HEK293 (cell line): Measurements from ENCODE around the gene PPP1R14C.

Experiments used
- BCL11B ChIP-seq: fragments of 450-650 bp; formaldehyde crosslinking; IDR thresholded peaks from 2 replicates; pipeline ENCODE4 v1.5.1; 2016; ENCODE audit warnings: low read depth, missing biosample characterization, missing genetic modification characterization
- FEZF1 ChIP-seq: fragments of 450-650 bp; formaldehyde crosslinking; IDR thresholded peaks from 2 replicates; pipeline ENCODE4 v1.5.1; 2016; ENCODE audit warnings: missing biosample characterization, missing genetic modification characterization
- GLI4 ChIP-seq: fragments of 450-650 bp; formaldehyde crosslinking; IDR thresholded peaks from 2 replicates; pipeline ENCODE4 v1.5.1; 2016; ENCODE audit warnings: missing biosample characterization, missing genetic modification characterization
- GLIS1 ChIP-seq: fragments of 450-650 bp; formaldehyde crosslinking; IDR thresholded peaks from 2 replicates; pipeline ENCODE4 v1.5.1; 2016; ENCODE audit warnings: missing biosample characterization, missing genetic modification characterization
- HOXD13 ChIP-seq: sonication (generic); formaldehyde crosslinking; IDR thresholded peaks from 2 replicates; pipeline ENCODE4 v1.8.0; 2022; ENCODE audit warnings: missing genetic modification reagents, borderline replicate concordance
- PBX3 ChIP-seq: sonication (generic); formaldehyde crosslinking; IDR thresholded peaks from 2 replicates; pipeline ENCODE4 v1.8.1; 2022; ENCODE audit warnings: mild to moderate bottlenecking, moderate library complexity, missing genetic modification reagents
- PRDM1 ChIP-seq: fragments of 450-650 bp; formaldehyde crosslinking; IDR thresholded peaks from 2 replicates; pipeline ENCODE4; 2016; ENCODE audit warnings: missing biosample characterization, missing genetic modification characterization
- SP3 ChIP-seq: fragments of 450-650 bp; formaldehyde crosslinking; IDR thresholded peaks from 2 replicates; pipeline ENCODE4 v1.5.1; 2016; ENCODE audit warnings: missing biosample characterization, missing genetic modification characterization
- SP7 ChIP-seq: fragments of 450-650 bp; formaldehyde crosslinking; IDR thresholded peaks from 2 replicates; pipeline ENCODE4 v1.5.1; 2016; ENCODE audit warnings: missing biosample characterization, missing genetic modification characterization
- YY1 ChIP-seq: fragments of 450-650 bp; formaldehyde crosslinking; IDR thresholded peaks from 2 replicates; pipeline ENCODE4 v1.5.1; 2018; ENCODE audit warnings: missing biosample characterization, missing genetic modification characterization
- YY2 ChIP-seq: fragments of 450-650 bp; formaldehyde crosslinking; IDR thresholded peaks from 2 replicates; pipeline ENCODE4 v1.5.1; 2016; ENCODE audit warnings: missing biosample characterization, missing genetic modification characterization
- ZBTB20 ChIP-seq: fragments of 450-650 bp; formaldehyde crosslinking; IDR thresholded peaks from 2 replicates; pipeline ENCODE4 v1.5.1; 2016; ENCODE audit warnings: missing biosample characterization, missing genetic modification characterization
- ZNF155 ChIP-seq: fragments of 450-650 bp; formaldehyde crosslinking; IDR thresholded peaks from 2 replicates; pipeline ENCODE4 v1.5.1; 2016; ENCODE audit warnings: missing biosample characterization, missing genetic modification characterization
- ZNF157 ChIP-seq: fragments of 450-650 bp; formaldehyde crosslinking; IDR thresholded peaks from 2 replicates; pipeline ENCODE4 v1.5.1; 2016; ENCODE audit warnings: missing biosample characterization, missing genetic modification characterization
- ZNF174 ChIP-seq: fragments of 450-650 bp; formaldehyde crosslinking; IDR thresholded peaks from 2 replicates; pipeline ENCODE4 v1.5.0; 2017; ENCODE audit warnings: missing biosample characterization, mild to moderate bottlenecking, missing genetic modification characterization
- ZNF19 ChIP-seq: fragments of 450-650 bp; formaldehyde crosslinking; IDR thresholded peaks from 2 replicates; pipeline ENCODE4; 2016; ENCODE audit warnings: missing biosample characterization, missing genetic modification characterization, low read depth
- ZNF2 ChIP-seq: fragments of 450-650 bp; formaldehyde crosslinking; IDR thresholded peaks from 2 replicates; pipeline ENCODE4 v1.5.1; 2016; ENCODE audit warnings: missing biosample characterization, missing genetic modification characterization
- ZNF266 ChIP-seq: fragments of 450-650 bp; formaldehyde crosslinking; IDR thresholded peaks from 2 replicates; pipeline ENCODE4 v1.5.1; 2016; ENCODE audit warnings: missing biosample characterization, missing genetic modification characterization, low read depth
- ZNF341 ChIP-seq: fragments of 450-650 bp; formaldehyde crosslinking; IDR thresholded peaks from 2 replicates; pipeline ENCODE4; 2016; ENCODE audit warnings: low read depth, missing biosample characterization, missing genetic modification characterization
- ZNF354C ChIP-seq: fragments of 450-650 bp; formaldehyde crosslinking; IDR thresholded peaks from 2 replicates; pipeline ENCODE4 v1.5.1; 2016; ENCODE audit warnings: missing biosample characterization, missing genetic modification characterization, low read depth, borderline replicate concordance
- ZNF426 ChIP-seq: fragments of 450-650 bp; formaldehyde crosslinking; IDR thresholded peaks from 2 replicates; pipeline ENCODE4 v1.5.1; 2017; ENCODE audit warnings: missing biosample characterization, missing genetic modification characterization, mild to moderate bottlenecking, inconsistent platforms, moderate library complexity
- ZNF521 ChIP-seq: fragments of 450-650 bp; formaldehyde crosslinking; IDR thresholded peaks from 2 replicates; pipeline ENCODE4 v1.5.1; 2017; ENCODE audit warnings: missing biosample characterization, mild to moderate bottlenecking, missing genetic modification characterization
- ZNF548 ChIP-seq: fragments of 450-650 bp; formaldehyde crosslinking; IDR thresholded peaks from 2 replicates; pipeline ENCODE4 v1.5.1; 2016; ENCODE audit warnings: missing biosample characterization, missing genetic modification characterization
- ZNF571 ChIP-seq: fragments of 450-650 bp; formaldehyde crosslinking; IDR thresholded peaks from 2 replicates; pipeline ENCODE4 v1.5.0; 2017; ENCODE audit warnings: missing biosample characterization, missing genetic modification characterization
- ZNF747 ChIP-seq: fragments of 450-650 bp; formaldehyde crosslinking; IDR thresholded peaks from 2 replicates; pipeline ENCODE4 v1.5.1; 2016; ENCODE audit warnings: missing biosample characterization, missing genetic modification characterization
- ZNF777 ChIP-seq: fragments of 450-650 bp; formaldehyde crosslinking; IDR thresholded peaks from 2 replicates; pipeline ENCODE4 v1.5.1; 2017; ENCODE audit warnings: missing biosample characterization, missing genetic modification characterization, borderline replicate concordance
- ZNF791 ChIP-seq: fragments of 450-650 bp; formaldehyde crosslinking; IDR thresholded peaks from 2 replicates; pipeline ENCODE4 v1.5.1; 2016; ENCODE audit warnings: missing biosample characterization, missing genetic modification characterization
- ZSCAN16 ChIP-seq: fragments of 450-650 bp; formaldehyde crosslinking; IDR thresholded peaks from 2 replicates; pipeline ENCODE4 v1.5.1; 2016; ENCODE audit warnings: missing biosample characterization, missing genetic modification characterization
- TF ChIP-seq, protein P1 (sequence below): fragments of 450-650 bp; formaldehyde crosslinking; IDR thresholded peaks from 2 replicates; pipeline ENCODE4 v1.5.1; 2017; ENCODE audit warnings: missing biosample characterization, missing genetic modification characterization
- TF ChIP-seq, protein P2 (sequence below): fragments of 450-650 bp; formaldehyde crosslinking; IDR thresholded peaks from 2 replicates; pipeline ENCODE4 v1.5.1; 2016; ENCODE audit warnings: missing biosample characterization, missing genetic modification characterization
- TF ChIP-seq, protein P3 (sequence below): fragments of 450-650 bp; formaldehyde crosslinking; IDR thresholded peaks from 2 replicates; pipeline ENCODE4 v1.5.1; 2016; ENCODE audit warnings: missing biosample characterization, missing genetic modification characterization, borderline replicate concordance
- TF ChIP-seq, protein P4 (sequence below): fragments of 450-650 bp; formaldehyde crosslinking; IDR thresholded peaks from 2 replicates; pipeline ENCODE4 v1.5.1; 2016; ENCODE audit warnings: missing biosample characterization, missing genetic modification characterization

PPP1R14C gene

GRCh38 chr6:150195996-150196417 is 53.2 kb downstream of the PPP1R14C start (continued):
- TF ChIP-seq PRDM1 (no peak), HOXD13 (CRISPR knock-in tag) (no peak), ZBTB20 (tag by site-specific recombination) (no peak), ZNF777 (tag by site-specific recombination) (no peak), ZNF19 (no peak), ZNF521 (tag by site-specific recombination) (no peak), ZNF548 (no peak), SP7 (tag by site-specific recombination) (peak; percentile 99), GLI4 (tag by site-specific recombination) (no peak), FEZF1 (tag by site-specific recombination) (peak; percentile 98), ZNF354C (tag by site-specific recombination) (no peak), ZNF157 (tag by site-specific recombination) (no peak), PBX3 (CRISPR knock-in tag) (no peak), ZNF266 (tag by site-specific recombination) (no peak), ZNF426 (tag by site-specific recombination) (no peak), ZNF2 (peak; percentile 82), SP3 (tag by site-specific recombination) (no peak), ZNF571 (no peak), ZNF155 (tag by site-specific recombination) (no peak), BCL11B (no peak), ZNF747 (tag by site-specific recombination) (no peak), YY2 (no peak), ZNF174 (no peak), ZSCAN16 (tag by site-specific recombination) (no peak), ZNF791 (tag by site-specific recombination) (no peak), GLIS1 (tag by site-specific recombination) (peak; percentile 60), YY1 (no peak), ZNF341 (tag by site-specific recombination) (peak; percentile 96)
- TF ChIP-seq, protein P1, sequence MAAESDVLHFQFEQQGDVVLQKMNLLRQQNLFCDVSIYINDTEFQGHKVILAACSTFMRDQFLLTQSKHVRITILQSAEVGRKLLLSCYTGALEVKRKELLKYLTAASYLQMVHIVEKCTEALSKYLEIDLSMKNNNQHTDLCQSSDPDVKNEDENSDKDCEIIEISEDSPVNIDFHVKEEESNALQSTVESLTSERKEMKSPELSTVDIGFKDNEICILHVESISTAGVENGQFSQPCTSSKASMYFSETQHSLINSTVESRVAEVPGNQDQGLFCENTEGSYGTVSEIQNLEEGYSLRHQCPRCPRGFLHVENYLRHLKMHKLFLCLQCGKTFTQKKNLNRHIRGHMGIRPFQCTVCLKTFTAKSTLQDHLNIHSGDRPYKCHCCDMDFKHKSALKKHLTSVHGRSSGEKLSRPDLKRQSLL (tag by site-specific recombination) = no peak
- TF ChIP-seq, protein P2, sequence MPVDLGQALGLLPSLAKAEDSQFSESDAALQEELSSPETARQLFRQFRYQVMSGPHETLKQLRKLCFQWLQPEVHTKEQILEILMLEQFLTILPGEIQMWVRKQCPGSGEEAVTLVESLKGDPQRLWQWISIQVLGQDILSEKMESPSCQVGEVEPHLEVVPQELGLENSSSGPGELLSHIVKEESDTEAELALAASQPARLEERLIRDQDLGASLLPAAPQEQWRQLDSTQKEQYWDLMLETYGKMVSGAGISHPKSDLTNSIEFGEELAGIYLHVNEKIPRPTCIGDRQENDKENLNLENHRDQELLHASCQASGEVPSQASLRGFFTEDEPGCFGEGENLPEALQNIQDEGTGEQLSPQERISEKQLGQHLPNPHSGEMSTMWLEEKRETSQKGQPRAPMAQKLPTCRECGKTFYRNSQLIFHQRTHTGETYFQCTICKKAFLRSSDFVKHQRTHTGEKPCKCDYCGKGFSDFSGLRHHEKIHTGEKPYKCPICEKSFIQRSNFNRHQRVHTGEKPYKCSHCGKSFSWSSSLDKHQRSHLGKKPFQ (tag by site-specific recombination) = peak; percentile 76
- TF ChIP-seq, protein P3, sequence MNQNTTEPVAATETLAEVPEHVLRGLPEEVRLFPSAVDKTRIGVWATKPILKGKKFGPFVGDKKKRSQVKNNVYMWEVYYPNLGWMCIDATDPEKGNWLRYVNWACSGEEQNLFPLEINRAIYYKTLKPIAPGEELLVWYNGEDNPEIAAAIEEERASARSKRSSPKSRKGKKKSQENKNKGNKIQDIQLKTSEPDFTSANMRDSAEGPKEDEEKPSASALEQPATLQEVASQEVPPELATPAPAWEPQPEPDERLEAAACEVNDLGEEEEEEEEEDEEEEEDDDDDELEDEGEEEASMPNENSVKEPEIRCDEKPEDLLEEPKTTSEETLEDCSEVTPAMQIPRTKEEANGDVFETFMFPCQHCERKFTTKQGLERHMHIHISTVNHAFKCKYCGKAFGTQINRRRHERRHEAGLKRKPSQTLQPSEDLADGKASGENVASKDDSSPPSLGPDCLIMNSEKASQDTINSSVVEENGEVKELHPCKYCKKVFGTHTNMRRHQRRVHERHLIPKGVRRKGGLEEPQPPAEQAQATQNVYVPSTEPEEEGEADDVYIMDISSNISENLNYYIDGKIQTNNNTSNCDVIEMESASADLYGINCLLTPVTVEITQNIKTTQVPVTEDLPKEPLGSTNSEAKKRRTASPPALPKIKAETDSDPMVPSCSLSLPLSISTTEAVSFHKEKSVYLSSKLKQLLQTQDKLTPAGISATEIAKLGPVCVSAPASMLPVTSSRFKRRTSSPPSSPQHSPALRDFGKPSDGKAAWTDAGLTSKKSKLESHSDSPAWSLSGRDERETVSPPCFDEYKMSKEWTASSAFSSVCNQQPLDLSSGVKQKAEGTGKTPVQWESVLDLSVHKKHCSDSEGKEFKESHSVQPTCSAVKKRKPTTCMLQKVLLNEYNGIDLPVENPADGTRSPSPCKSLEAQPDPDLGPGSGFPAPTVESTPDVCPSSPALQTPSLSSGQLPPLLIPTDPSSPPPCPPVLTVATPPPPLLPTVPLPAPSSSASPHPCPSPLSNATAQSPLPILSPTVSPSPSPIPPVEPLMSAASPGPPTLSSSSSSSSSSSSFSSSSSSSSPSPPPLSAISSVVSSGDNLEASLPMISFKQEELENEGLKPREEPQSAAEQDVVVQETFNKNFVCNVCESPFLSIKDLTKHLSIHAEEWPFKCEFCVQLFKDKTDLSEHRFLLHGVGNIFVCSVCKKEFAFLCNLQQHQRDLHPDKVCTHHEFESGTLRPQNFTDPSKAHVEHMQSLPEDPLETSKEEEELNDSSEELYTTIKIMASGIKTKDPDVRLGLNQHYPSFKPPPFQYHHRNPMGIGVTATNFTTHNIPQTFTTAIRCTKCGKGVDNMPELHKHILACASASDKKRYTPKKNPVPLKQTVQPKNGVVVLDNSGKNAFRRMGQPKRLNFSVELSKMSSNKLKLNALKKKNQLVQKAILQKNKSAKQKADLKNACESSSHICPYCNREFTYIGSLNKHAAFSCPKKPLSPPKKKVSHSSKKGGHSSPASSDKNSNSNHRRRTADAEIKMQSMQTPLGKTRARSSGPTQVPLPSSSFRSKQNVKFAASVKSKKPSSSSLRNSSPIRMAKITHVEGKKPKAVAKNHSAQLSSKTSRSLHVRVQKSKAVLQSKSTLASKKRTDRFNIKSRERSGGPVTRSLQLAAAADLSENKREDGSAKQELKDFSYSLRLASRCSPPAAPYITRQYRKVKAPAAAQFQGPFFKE (tag by site-specific recombination) = no peak
- TF ChIP-seq, protein P4, sequence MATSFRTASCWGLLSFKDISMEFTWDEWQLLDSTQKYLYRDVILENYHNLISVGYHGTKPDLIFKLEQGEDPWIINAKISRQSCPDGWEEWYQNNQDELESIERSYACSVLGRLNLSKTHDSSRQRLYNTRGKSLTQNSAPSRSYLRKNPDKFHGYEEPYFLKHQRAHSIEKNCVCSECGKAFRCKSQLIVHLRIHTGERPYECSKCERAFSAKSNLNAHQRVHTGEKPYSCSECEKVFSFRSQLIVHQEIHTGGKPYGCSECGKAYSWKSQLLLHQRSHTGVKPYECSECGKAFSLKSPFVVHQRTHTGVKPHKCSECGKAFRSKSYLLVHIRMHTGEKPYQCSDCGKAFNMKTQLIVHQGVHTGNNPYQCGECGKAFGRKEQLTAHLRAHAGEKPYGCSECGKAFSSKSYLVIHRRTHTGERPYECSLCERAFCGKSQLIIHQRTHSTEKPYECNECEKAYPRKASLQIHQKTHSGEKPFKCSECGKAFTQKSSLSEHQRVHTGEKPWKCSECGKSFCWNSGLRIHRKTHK (tag by site-specific recombination) = no peak
